Spinal cord (tissue), 10 donors: ENCODE measurements around the gene PTGER3. TPM values are rescaled to one million over a fixed set of nuclear protein-coding genes. Genes with fewer than 3 reads are reported as not detected.
A peak's percentile ranks its signal among the peaks of the same experiment; 100 is the strongest.

Experiments used
- DNase-seq, 6 donors: peaks; one replicate each; pipeline versions ENCODE4 v3.0.0 to v3.0.0-alpha.2; 2013 to 2015; ENCODE audit warnings: low spot score in 6 of 6, low read depth in 4 of 6
- H3K27ac ChIP-seq: one replicate; pipeline ENCODE4 v1.5.1; 2013; ENCODE audit warnings: low read depth, low read length, control low read depth
- H3K27me3 ChIP-seq: one replicate; pipeline ENCODE4 v1.6.1; 2013; ENCODE audit warnings: low read length; ENCODE audit not compliant: control insufficient read depth, insufficient read depth
- H3K36me3 ChIP-seq: one replicate; pipeline ENCODE4 v1.6.1; 2013; ENCODE audit warnings: low read length; ENCODE audit not compliant: control insufficient read depth, insufficient read depth
- H3K4me1 ChIP-seq: one replicate; pipeline ENCODE4 v1.6.1; 2013; ENCODE audit warnings: low read length; ENCODE audit not compliant: control insufficient read depth, insufficient read depth
- H3K4me3 ChIP-seq: one replicate; pipeline ENCODE4 v1.5.1; 2013; ENCODE audit warnings: low read depth, low read length, control low read depth
- H3K9me3 ChIP-seq: one replicate; pipeline ENCODE4 v1.6.1; 2013; ENCODE audit warnings: low read length; ENCODE audit not compliant: control insufficient read depth, insufficient read depth
- WGBS: methylation state at CpG from one replicate; pipeline ENCODE4 v1.1.5; 2013; ENCODE audit warnings: missing lambda C conversion rate; ENCODE audit not compliant: insufficient coverage; 5-methylcytosine and 5-hydroxymethylcytosine counted together
- polyA plus RNA-seq, 2 donors: library from polyadenylated mRNA; unstranded; fragments of 120-200 nt; gene quantifications; one replicate each; pipeline ENCODE4 v1.2.1, GENCODE V29; 2013; ENCODE audit not compliant: insufficient read length in 2 of 2
- total RNA-seq, 2 donors: library from RNA; depleted of rRNA in 1 of 2; stranded (reverse); fragments of 120-200 nt in 1 of 2; fragments of >200 nt in 1 of 2; gene quantifications; one replicate each; pipeline versions ENCODE4 v1.2.3 to v1.2.4, GENCODE V29; 2013 to 2014
- donor health status: healthy.

Gene PTGER3
- total and polyA plus RNA-seq, 4 donors, result 7.0 to 54.3 (median 28.5) TPM

- Histone ChIP-seq H3K4me1 (no peaks in the 10 kb centered on the region), H3K27me3 (no peaks in the 10 kb centered on the region), H3K27ac (no peak overlapping the region), H3K36me3 (no peaks in the 10 kb centered on the region), H3K4me3 (no peak overlapping the region), H3K9me3 (no peaks in the 10 kb centered on the region)
- peak in 1 of 6 donors; percentile 49 for DNase-seq
- 80% methylated on average over 2 of the region's 3 CpGs for WGBS
Measured at GRCh38 chr1:70973754-70974153, 73.9 kb downstream of the PTGER3 start.

- Histone ChIP-seq H3K27me3 (no peaks in the 10 kb centered on the region), H3K4me3 (no peak overlapping the region), H3K9me3 (no peaks in the 10 kb centered on the region), H3K27ac (no peak overlapping the region), H3K4me1 (no peaks in the 10 kb centered on the region), H3K36me3 (no peaks in the 10 kb centered on the region)
- WGBS, result no CpG with 5 or more reads among the region's 4 CpGs
- DNase-seq, result no peak
Measured at GRCh38 chr1:70970407-70970806, 77.2 kb downstream of the PTGER3 start.

- Histone ChIP-seq H3K4me1 (no peaks in the 10 kb centered on the region), H3K4me3 (no peak overlapping the region)
- DNase-seq, result no peak
Measured at GRCh38 chr1:70966018-70966638, 81.5 kb downstream of the PTGER3 start.

GRCh38 chr1:70963374-70963773 is 84.2 kb downstream of the PTGER3 start:
- Histone ChIP-seq H3K4me3 (no peak overlapping the region), H3K9me3 (peaks cover 1% of the 10 kb centered on the region), H3K4me1 (no peaks in the 10 kb centered on the region), H3K27me3 (no peaks in the 10 kb centered on the region), H3K27ac (no peak overlapping the region), H3K36me3 (no peaks in the 10 kb centered on the region)
- 90% methylated on average over 6 of the region's 6 CpGs for WGBS
- DNase-seq, result no peak

More at GRCh38 chr1:70966018-70966638, 81.5 kb downstream of the PTGER3 start:
- H3K9me3 ChIP-seq, result no peaks in the 10 kb centered on the region
- H3K27ac ChIP-seq, result no peak overlapping the region
- WGBS, result no CpG with 5 or more reads among the region's 2 CpGs
- H3K36me3 ChIP-seq, result no peaks in the 10 kb centered on the region
- no peaks in the 10 kb centered on the region for H3K27me3 ChIP-seq

- peak in 5 of 6 donors; percentile 6 to 85 (median 20) for DNase-seq
- H3K27me3 ChIP-seq, result no peaks in the 10 kb centered on the region
- H3K27ac ChIP-seq, result no peak overlapping the region
- no peaks in the 10 kb centered on the region for H3K36me3 ChIP-seq
- H3K9me3 ChIP-seq, result peaks cover 1% of the 10 kb centered on the region
- no peaks in the 10 kb centered on the region for H3K4me1 ChIP-seq
- no peak overlapping the region for H3K4me3 ChIP-seq
- WGBS, result no CpG with 5 or more reads among the region's 1 CpG
Measured at GRCh38 chr1:70961374-70961975, 86.1 kb downstream of the PTGER3 start.

- H3K27ac ChIP-seq, result no peak overlapping the region
- no peak overlapping the region for H3K4me3 ChIP-seq
- no peaks in the 10 kb centered on the region for H3K9me3 ChIP-seq
- no CpG with 5 or more reads among the region's 5 CpGs for WGBS
- no peaks in the 10 kb centered on the region for H3K36me3 ChIP-seq
- H3K27me3 ChIP-seq, result no peaks in the 10 kb centered on the region
- DNase-seq, result peak in 2 of 6 donors; percentile 18 to 73
- H3K4me1 ChIP-seq, result no peaks in the 10 kb centered on the region
Measured at GRCh38 chr1:70948396-70949017, 99.1 kb downstream of the PTGER3 start.

GRCh38 chr1:70947835-70948234 is 99.8 kb downstream of the PTGER3 start:
- Histone ChIP-seq H3K9me3 (no peaks in the 10 kb centered on the region), H3K27me3 (no peaks in the 10 kb centered on the region), H3K4me3 (no peak overlapping the region), H3K27ac (no peak overlapping the region), H3K36me3 (no peaks in the 10 kb centered on the region), H3K4me1 (no peaks in the 10 kb centered on the region)
- no CpG with 5 or more reads among the region's 2 CpGs for WGBS
- DNase-seq, result no peak

- no peaks in the 10 kb centered on the region for H3K4me1 ChIP-seq
- H3K9me3 ChIP-seq, result no peaks in the 10 kb centered on the region
- H3K4me3 ChIP-seq, result no peak overlapping the region
- no peak overlapping the region for H3K27ac ChIP-seq
- H3K36me3 ChIP-seq, result no peaks in the 10 kb centered on the region
- no peaks in the 10 kb centered on the region for H3K27me3 ChIP-seq
- DNase-seq, result no peak
- WGBS, result no CpG with 5 or more reads among the region's 2 CpGs
Measured at GRCh38 chr1:70945676-70946075, 101.9 kb downstream of the PTGER3 start.

GRCh38 chr1:70945251-70945650 is 102.4 kb downstream of the PTGER3 start:
- Histone ChIP-seq H3K27ac (no peak overlapping the region), H3K4me1 (no peaks in the 10 kb centered on the region), H3K27me3 (no peaks in the 10 kb centered on the region), H3K36me3 (no peaks in the 10 kb centered on the region), H3K9me3 (no peaks in the 10 kb centered on the region), H3K4me3 (no peak overlapping the region)
- DNase-seq, result no peak
- WGBS, result 50% methylated on average over 1 of the region's 3 CpGs

- Histone ChIP-seq H3K4me3 (no peak overlapping the region), H3K9me3 (no peaks in the 10 kb centered on the region), H3K27me3 (no peaks in the 10 kb centered on the region), H3K4me1 (no peaks in the 10 kb centered on the region), H3K27ac (no peak overlapping the region), H3K36me3 (no peaks in the 10 kb centered on the region)
- WGBS, result no CpG with 5 or more reads among the region's 2 CpGs
- DNase-seq, result no peak
Measured at GRCh38 chr1:70941563-70941962, 106.1 kb downstream of the PTGER3 start.
